K562 (cell line): Measurements from ENCODE around the gene BLCAP. TPM values are rescaled to one million over a fixed set of nuclear protein-coding genes. Genes with fewer than 3 reads are reported as not detected.

Source experiments
- ATAC-seq: fragments of 200-7000 bp; cut with Tn5 transposase; 3 replicates; pipeline ENCODE4 v1.9.1; 2020; ENCODE audit warnings: moderate library complexity
- BruUV-seq: library from RNA; stranded (reverse); fragments of 400-500 nt; replicated peaks from 2 replicates; lab custom pipeline; 2021; lab: Mats Ljungman, UMichigan
- CTCF ChIA-PET: fragments of 300-600 bp; formaldehyde crosslinking; extraction: SDS; loops from one replicate; lab custom pipeline; 2021; ENCODE audit warnings: low intra/inter-chr PET ratio; lab: Yijun Ruan, JAX
- POLR2A ChIA-PET: fragments of 300-600, 350-650 bp; sonication (Branson Sonifier 250); formaldehyde crosslinking; extraction: SDS; loops from one replicate; lab custom pipeline; 2021; ENCODE audit warnings: antibody characterized with exemption, inconsistent platforms; lab: Yijun Ruan, JAX
- DNase-seq, 4 experiments: peaks; one replicate each; pipeline versions ENCODE4 v3.0.0 to v3.0.0-alpha.2; 2011 to 2018; ENCODE audit warnings: low spot score in 3 of 4, mixed read lengths in 3 of 4; ENCODE audit errors: extremely low read depth in 1 of 4
- FAIRE-seq: peaks from 2 replicates; lab custom pipeline; 2011; peaks lifted over from hg19 to GRCh38; lab: Jason Lieb, UNC
- H2AFZ ChIP-seq: 2 replicates; pipeline ENCODE4 v1.6.0; 2011; ENCODE audit warnings: low read depth, low read length, control low read depth, inconsistent platforms
- H3K27ac ChIP-seq: fragments of 200-600 bp; 3 replicates; pipeline ENCODE4 v1.8.0; 2011; ENCODE audit warnings: low read depth, mild to moderate bottlenecking, control low read depth, inconsistent platforms, low read length, moderate library complexity, mixed read lengths; ENCODE audit errors: extremely low read depth
- H3K27me3 ChIP-seq, 2 experiments: fragments of 300-600 bp in 1 of 2; 2 replicates in 1 of 2; 3 replicates in 1 of 2; pipeline versions ENCODE4 v1.6.0 to v1.8.0; 2011; ENCODE audit warnings: inconsistent platforms in 2 of 2, low read length in 2 of 2, mild to moderate bottlenecking in 1 of 2, mixed read lengths in 1 of 2, moderate library complexity in 1 of 2; ENCODE audit not compliant: control insufficient read depth in 2 of 2, insufficient read depth in 2 of 2
- H3K36me3 ChIP-seq: fragments of 300-600 bp; 3 replicates; pipeline ENCODE4 v1.8.0; 2011; ENCODE audit warnings: mild to moderate bottlenecking, low read length, inconsistent platforms; ENCODE audit not compliant: control insufficient read depth, insufficient read depth
- H3K4me1 ChIP-seq, 2 experiments: fragments of 200-600 bp in 1 of 2; replicated peaks in 1 of 2; 2 replicates in 1 of 2; 3 replicates in 1 of 2; pipeline versions ENCODE4 v1.5.1 to v1.8.0; 2011; ENCODE audit warnings: inconsistent platforms in 2 of 2, low read length in 2 of 2, mild to moderate bottlenecking in 1 of 2, mixed read lengths in 1 of 2, moderate library complexity in 1 of 2; ENCODE audit not compliant: control insufficient read depth in 2 of 2, insufficient read depth in 2 of 2
- H3K4me2 ChIP-seq: 2 replicates; pipeline ENCODE4 v1.6.1; 2011; ENCODE audit warnings: low read length, control low read depth, inconsistent platforms, mixed read lengths; ENCODE audit not compliant: insufficient read depth
- H3K4me3 ChIP-seq: fragments of 200-600 bp; sonication (generic), shearing (Covaris generic); 2 replicates; pipeline ENCODE4 v1.5.1; 2016; ENCODE audit warnings: control low read depth, inconsistent platforms
- H3K79me2 ChIP-seq: fragments of 200-600 bp; 3 replicates; pipeline ENCODE4 v1.8.0; 2011; ENCODE audit warnings: low read length, inconsistent platforms; ENCODE audit not compliant: control insufficient read depth, insufficient read depth
- H3K9ac ChIP-seq, 2 experiments: 2 replicates each; pipeline versions ENCODE4 v1.6.0 to v1.6.1; 2011; ENCODE audit warnings: low read depth in 2 of 2, low read length in 2 of 2, control low read depth in 1 of 2, inconsistent platforms in 1 of 2, mild to moderate bottlenecking in 1 of 2, mixed read lengths in 1 of 2; ENCODE audit not compliant: insufficient read depth in 1 of 2
- H3K9me1 ChIP-seq: one replicate; pipeline ENCODE4 v1.6.0; 2011; ENCODE audit warnings: inconsistent platforms, mild to moderate bottlenecking, low read length, moderate library complexity; ENCODE audit not compliant: control insufficient read depth, insufficient read depth
- H3K9me3 ChIP-seq: replicated peaks from 2 replicates; pipeline ENCODE4 v1.5.1; 2011; ENCODE audit warnings: low read depth, low read length, inconsistent platforms; ENCODE audit not compliant: control insufficient read depth, insufficient read depth
- H4K20me1 ChIP-seq: replicated peaks from 2 replicates; pipeline ENCODE4 v1.6.1; 2011; ENCODE audit warnings: low read length, inconsistent platforms, mixed read lengths; ENCODE audit not compliant: control insufficient read depth, insufficient read depth
- GABPB2 ChIP-seq: fragments of 250-450 bp; sonication (Bioruptor Pico); conservative IDR thresholded peaks from 2 replicates; pipeline ENCODE4 v1.5.1; 2021; ENCODE audit warnings: mild to moderate bottlenecking
- MXI1 ChIP-seq: IDR thresholded peaks from 2 replicates; pipeline ENCODE4 v1.6.1; 2011; ENCODE audit warnings: low read depth, mild to moderate bottlenecking, improper control_type of control experiment, low read length
- PTRF ChIP-seq: fragments of 450-650 bp; IDR thresholded peaks from 2 replicates; pipeline ENCODE4 v1.6.1; 2016; ENCODE audit warnings: mild to moderate bottlenecking, missing genetic modification characterization, missing compliant biosample characterization
- RBM14 ChIP-seq: fragments of 200-400 bp; formaldehyde crosslinking; IDR thresholded peaks from 2 replicates; pipeline ENCODE4 v1.6.1; 2018; ENCODE audit warnings: low read depth, mild to moderate bottlenecking, low read length, moderate library complexity, borderline replicate concordance; ENCODE audit not compliant: insufficient read depth
- SNIP1 ChIP-seq: fragments of 450-650 bp; IDR thresholded peaks from 2 replicates; pipeline ENCODE4 v1.7.1; 2017; ENCODE audit warnings: low read depth, mild to moderate bottlenecking
- WGBS: fragments of 100-300 bp; shearing (Covaris generic); methylation state at CpG from one replicate; pipeline ENCODE4 v1.1.6; 2016; ENCODE audit warnings: low coverage, mixed read lengths; ENCODE audit not compliant: insufficient coverage; ENCODE audit errors: missing lambda C conversion rate; 5-methylcytosine and 5-hydroxymethylcytosine counted together
- in situ Hi-C: fragments of 300-500 bp; cut with MboI; formaldehyde crosslinking; loops from 4 replicates; pipeline ENCODE4 v1.15.0; 2018; ENCODE audit warnings: inconsistent platforms, mixed read lengths
- intact Hi-C: fragments of 100-400 bp; cut with micrococcal nuclease; formaldehyde crosslinking; loops from 2 replicates; pipeline ENCODE4 v1.14.2; 2022
- polyA plus RNA-seq, 8 experiments: library from polyadenylated mRNA; depleted of rRNA in 4 of 8; stranded (reverse) in 5 of 8; unstranded in 3 of 8; fragments of >200 nt; fragmentation: Nextera tagmentation in 2 of 8; fragmentation: Illumina TruSeq in 1 of 8; extraction: Ambion mirVana in 2 of 8; extraction: Trizol in 1 of 8; gene quantifications; 2 replicates each; pipeline versions ENCODE4 v1.2.1 to v1.2.3, GENCODE V29; 2011 to 2014; ENCODE audit warnings: inconsistent platforms in 1 of 8, missing spikeins in 1 of 8
- total RNA-seq, 7 experiments: library from RNA; depleted of rRNA in 6 of 7; stranded (reverse); fragments of >200 nt in 6 of 7; fragmentation: Illumina TruSeq in 2 of 7; extraction: Trizol in 2 of 7; gene quantifications; 2 replicates each; pipeline versions ENCODE4 v1.2.1 to v1.2.3, GENCODE V29; 2011 to 2021; ENCODE audit warnings: low replicate concordance in 1 of 7
- TF ChIP-seq, protein P1 (sequence below), 3 experiments: fragments of 200-800 bp in 1 of 3; sonication (Bioruptor generic) in 1 of 3; sonication (generic) in 1 of 3; formaldehyde crosslinking in 1 of 3; IDR thresholded peaks; 2 replicates each; pipeline versions ENCODE4 v1.6.1 to v1.8.0; 2016 to 2022; ENCODE audit warnings: mild to moderate bottlenecking in 2 of 3, missing compliant biosample characterization in 2 of 3, missing genetic modification characterization in 2 of 3, missing genetic modification reagents in 1 of 3
- TF ChIP-seq, protein P2 (sequence below): conservative IDR thresholded peaks from 2 replicates; pipeline ENCODE4 v1.6.1; 2011; ENCODE audit warnings: low read depth, mild to moderate bottlenecking, low read length; ENCODE audit not compliant: control insufficient read depth

The BLCAP gene
- total and polyA plus RNA-seq, 9 of the 15 experiments (the other 6 are each of a cell fraction or from before 2014, with no cell fraction given): 16.9 to 41.5 (median 27.6) TPM

DNA sequence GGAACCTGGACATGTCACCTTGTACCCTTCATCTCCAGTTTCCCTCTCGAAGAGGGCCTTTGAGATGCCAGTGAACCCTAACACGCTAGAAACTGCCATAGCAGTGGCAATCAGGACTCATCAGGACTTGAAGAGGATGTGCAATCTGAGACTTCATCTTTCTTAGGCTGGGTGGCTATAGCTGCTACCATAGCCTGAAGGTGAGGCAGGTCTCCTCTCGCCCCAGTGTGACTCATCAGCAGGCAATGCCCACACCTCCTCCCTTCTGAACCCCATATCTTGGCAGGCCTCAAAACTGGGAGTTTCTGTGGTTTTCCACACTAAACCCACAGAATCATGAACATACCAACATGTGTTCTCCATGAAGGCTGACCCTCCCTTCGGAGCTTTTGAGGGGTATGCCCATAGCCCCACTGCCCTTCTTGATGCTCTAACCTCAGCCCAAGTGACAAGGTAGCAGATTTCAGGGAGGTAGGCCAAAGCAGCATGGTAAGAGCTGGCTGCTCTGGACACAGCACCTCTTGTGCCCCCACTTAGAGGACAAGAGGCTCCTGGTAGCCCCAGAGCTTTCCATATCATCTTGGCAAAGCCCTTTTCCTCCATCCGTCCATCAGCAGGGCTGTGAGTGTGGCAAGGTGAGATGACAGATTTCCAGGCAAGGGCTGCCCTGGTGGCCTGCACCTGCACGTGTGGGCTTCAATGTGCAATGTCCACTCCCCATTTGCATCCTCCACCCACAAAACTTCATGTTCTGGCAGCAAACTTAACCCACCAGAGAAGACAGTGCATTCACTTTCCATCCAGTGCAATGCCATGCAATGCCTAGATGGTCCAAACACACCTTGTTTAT is 2.6 kb downstream of the BLCAP start:
- H2AFZ ChIP-seq: no peak overlapping the region
- H3K4me2 ChIP-seq: no peak overlapping the region
- in situ Hi-C loops (loop anchor here (5.0 kb wide), 1 partner anchor 253 kb away; no protein-coding TSS in a partner anchor), intact Hi-C loops (loop anchor here (5.0 kb wide), 1 partner anchor 133 kb away; no protein-coding TSS in a partner anchor)
- 0 out of 4 replicates have a peak overlapping the region, but pooled peaks of 1 of the 2 experiments have one; percentile 11 for H3K9ac ChIP-seq
- peaks cover 11% of the 10 kb centered on the region; the same call in 1 of the 3 replicates for H3K36me3 ChIP-seq
- ATAC-seq (no peak), DNase-seq (no peak), FAIRE-seq (no peak)
- no peaks in the 10 kb centered on the region; the same call in 1 of the 2 replicates for H3K9me3 ChIP-seq
- no peak for TF ChIP-seq PTRF (tag)
- TF ChIP-seq MXI1: no peak
- no peak for TF ChIP-seq RBM14
- TF ChIP-seq, protein P1, sequence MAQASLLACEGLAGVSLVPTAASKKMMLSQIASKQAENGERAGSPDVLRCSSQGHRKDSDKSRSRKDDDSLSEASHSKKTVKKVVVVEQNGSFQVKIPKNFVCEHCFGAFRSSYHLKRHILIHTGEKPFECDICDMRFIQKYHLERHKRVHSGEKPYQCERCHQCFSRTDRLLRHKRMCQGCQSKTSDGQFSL (CRISPR knock-in tag; IDR thresholded peaks at IDR 0.05): 0 out of 2 replicates have a peak, but pooled peaks have one; percentile 7
- TF ChIP-seq, protein P1 (tag; IDR thresholded peaks at IDR 0.05): no peak
- TF ChIP-seq, protein P2, sequence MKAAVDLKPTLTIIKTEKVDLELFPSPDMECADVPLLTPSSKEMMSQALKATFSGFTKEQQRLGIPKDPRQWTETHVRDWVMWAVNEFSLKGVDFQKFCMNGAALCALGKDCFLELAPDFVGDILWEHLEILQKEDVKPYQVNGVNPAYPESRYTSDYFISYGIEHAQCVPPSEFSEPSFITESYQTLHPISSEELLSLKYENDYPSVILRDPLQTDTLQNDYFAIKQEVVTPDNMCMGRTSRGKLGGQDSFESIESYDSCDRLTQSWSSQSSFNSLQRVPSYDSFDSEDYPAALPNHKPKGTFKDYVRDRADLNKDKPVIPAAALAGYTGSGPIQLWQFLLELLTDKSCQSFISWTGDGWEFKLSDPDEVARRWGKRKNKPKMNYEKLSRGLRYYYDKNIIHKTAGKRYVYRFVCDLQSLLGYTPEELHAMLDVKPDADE: no peak
- TF ChIP-seq GABPB2 (CRISPR knock-in tag): no peak
- no peak for TF ChIP-seq SNIP1
- H3K4me3 ChIP-seq: no peak overlapping the region
- ChIA-PET CTCF (no interaction called here), POLR2A (interaction anchor here (0.6 to 1.4 kb wide), 2 partner anchors 12 to 1193 kb away, joined by 4 to 7 read pairs; no protein-coding TSS in a partner anchor)
- H3K79me2 ChIP-seq: peaks cover 49% of the 10 kb centered on the region
- WGBS: 75% methylated on average over 6 of the region's 6 CpGs
- H3K4me1 ChIP-seq: peaks cover 32% of the 10 kb centered on the region in 2 experiments
- H4K20me1 ChIP-seq: no peaks in the 10 kb centered on the region; the same call in 1 of the 2 replicates
- no TSS peak for BruUV-seq
- H3K27me3 ChIP-seq: no peaks in the 10 kb centered on the region
- H3K27ac ChIP-seq: no peak overlapping the region
- peaks cover 4% of the 10 kb centered on the region for H3K9me1 ChIP-seq
